Effector CD8-positive, alpha-beta T cell (primary cell): ENCODE results near the gene VPS41.

Experiments used
- DNase-seq: peaks from one replicate; lab custom pipeline; 2025; lab: John Stamatoyannopoulos, UW

VPS41 gene

GRCh38 chr7:38727184-38727940 is 181.6 kb downstream of the VPS41 start:
- DNase-seq: no peak

GRCh38 chr7:38723327-38723726 is 185.7 kb downstream of the VPS41 start:
- no peak for DNase-seq

GRCh38 chr7:38716397-38716796 is 192.6 kb downstream of the VPS41 start:
- no peak for DNase-seq

DNA sequence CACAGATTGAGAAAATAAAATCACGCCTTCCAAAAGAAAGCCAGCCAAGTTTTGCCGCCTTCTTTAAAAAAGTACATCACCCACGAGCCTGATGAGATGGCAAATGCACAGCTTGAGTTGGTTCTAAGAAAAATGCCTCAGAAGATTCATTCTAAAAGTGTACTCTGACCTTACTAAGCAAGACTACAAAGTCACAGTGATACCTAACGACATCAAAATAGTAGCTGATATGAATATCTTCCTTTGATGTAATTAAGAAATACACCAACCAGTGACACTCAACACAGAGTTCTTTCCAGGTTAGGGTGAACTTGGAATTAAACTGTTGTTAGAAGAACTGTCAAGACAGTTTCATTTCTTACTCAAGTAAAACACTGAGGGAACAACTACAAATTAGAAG is 199.9 kb downstream of the VPS41 start:
- no peak for DNase-seq

- DNase-seq: no peak
Measured at GRCh38 chr7:38704751-38705150, 204.2 kb downstream of the VPS41 start.

DNA sequence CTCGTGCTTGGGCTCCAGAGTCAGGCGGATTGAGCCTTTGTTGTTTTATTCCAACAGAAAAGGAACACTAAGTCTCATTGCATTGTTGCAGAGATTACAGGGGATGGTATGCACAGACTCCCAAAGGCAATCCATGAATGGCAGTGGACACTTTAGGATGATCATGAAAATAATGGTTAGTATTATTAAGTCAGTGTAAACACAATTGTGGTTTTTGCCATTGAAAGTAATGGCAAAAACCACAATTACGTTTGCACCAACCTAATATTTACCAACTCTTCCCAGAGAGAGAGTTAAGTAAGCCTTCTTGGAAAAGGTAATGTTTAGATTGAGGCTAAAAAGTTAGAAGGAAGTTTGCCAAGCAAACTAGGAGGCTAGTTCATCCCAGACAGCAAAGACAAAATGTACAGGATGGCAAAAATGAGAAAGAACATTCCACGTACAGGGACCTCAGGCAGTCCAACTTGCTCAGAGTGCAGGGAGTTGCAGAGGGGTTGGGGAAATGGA is 204.9 kb downstream of the VPS41 start:
- no peak for DNase-seq

GRCh38 chr7:38703093-38703492 is 205.9 kb downstream of the VPS41 start:
- no peak for DNase-seq

GRCh38 chr7:38702002-38702535 is 206.9 kb downstream of the VPS41 start:
- no peak for DNase-seq

DNA sequence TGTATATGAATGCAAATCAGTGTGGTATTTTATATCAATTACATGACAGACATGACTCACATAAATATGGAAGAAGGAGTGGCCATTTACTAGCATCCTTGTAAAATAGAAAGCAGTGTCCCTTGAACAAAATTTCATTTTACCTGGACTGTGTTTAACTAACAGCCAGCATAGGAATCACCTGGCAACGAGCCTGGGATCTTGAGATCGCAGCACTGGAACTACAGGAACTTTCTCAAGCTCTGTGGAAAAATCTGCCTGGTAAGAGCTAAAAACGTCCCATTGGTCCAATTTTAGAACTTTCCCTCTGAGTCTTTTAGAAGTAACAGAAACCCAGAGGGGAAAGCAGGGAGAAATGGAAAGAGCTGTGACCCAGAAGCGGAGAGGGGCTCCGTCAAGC is 208.9 kb downstream of the VPS41 start:
- no peak for DNase-seq

DNA sequence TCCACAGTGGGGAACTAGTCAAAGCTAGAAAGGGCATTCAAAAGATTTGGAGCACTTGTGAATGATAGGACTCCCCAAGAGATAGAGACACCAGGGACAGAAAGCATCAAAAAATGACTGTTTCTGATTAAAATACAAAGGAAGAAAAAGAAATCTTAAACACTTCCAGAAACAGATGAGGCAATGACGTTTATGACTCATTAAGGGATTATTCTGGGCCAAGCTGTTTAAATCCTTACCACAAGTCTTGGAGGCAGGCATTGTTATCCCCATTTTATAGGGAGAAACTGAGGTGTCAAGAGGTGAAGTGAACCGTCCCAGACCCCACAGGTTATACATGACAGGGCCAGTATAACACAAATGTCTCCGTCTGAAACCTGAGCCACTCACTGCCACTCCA is 209.5 kb downstream of the VPS41 start:
- DNase-seq: no peak

DNA sequence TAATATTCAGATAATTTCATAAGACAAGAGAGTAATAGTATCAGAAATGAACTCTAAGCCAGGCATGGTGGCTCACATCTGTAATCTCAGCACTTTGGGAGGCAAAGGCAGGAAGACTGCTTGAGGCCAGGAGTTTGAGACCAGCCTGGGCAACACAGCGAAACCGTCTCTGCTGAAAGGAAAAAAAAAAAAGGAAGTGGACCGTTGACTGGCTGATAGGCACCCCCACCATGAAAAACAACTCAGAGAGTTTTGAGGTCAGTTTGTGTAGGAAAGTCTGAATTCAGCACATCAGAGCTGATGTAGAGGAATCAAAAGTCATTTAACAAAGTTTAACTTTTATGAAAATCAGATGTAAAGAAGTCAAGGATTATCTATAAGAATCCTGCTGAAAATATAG is 214.7 kb downstream of the VPS41 start:
- DNase-seq: no peak

DNA sequence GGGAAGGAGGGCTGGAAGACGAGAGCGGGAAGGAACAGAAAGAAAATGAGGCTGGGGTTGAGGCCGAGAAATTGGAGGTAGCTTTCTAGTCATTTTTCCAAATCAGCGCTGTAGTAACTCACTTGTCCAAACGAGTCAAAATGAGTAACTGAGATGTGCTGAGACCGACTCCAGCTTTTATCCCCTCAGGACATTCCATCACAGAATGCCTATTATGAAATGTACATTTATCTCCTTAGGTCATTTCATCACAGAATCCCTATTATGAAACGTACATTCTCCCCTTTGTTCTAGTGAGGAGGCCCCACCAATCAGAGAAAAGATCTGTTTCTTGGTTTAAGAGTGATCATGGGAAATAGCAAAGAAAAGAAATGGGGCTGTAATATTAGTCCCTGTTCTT is 222.1 kb downstream of the VPS41 start:
- DNase-seq: no peak

DNA sequence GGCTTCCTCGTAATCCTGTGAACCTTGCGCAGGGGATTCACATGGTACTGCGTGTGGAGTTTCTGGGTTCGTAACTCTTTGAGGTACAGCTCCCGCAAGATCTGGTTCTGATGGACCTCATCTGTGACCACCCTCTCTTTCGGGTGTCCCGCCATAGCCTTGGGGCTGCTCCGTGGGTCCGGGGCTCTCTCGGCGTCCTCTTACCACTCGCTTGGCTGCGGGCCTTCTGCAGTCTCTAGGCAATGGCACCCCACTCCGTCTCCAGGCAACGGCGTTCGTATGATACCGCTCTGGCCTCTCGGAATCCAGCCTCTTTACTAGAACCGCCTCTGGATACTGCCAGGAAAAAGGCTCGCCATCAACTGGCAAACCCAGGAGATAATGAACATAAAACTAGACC is 223.1 kb downstream of the VPS41 start:
- no peak for DNase-seq

GRCh38 chr7:38682606-38683005 is 226.4 kb downstream of the VPS41 start:
- DNase-seq: no peak

GRCh38 chr7:38681882-38682281 is 227.1 kb downstream of the VPS41 start:
- DNase-seq: no peak

DNA sequence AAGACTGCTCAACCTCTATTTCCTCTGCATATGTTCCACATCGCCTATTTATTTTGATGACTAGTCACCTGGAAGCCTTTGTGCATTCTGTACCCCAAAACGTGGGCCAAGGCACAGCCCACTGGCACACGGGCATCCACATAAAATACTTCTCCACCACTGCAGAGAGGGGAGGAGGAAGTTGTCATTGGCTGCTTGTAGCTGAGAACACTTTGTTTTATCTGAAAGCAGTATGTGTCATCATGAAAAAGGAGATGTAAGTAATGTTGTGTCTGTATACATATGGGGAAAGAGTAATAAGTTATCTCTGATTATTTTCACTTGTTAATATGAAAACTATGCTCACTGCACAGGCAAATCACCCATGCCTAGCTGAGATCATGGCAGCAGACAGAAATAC is 229.6 kb downstream of the VPS41 start:
- no peak for DNase-seq

DNA sequence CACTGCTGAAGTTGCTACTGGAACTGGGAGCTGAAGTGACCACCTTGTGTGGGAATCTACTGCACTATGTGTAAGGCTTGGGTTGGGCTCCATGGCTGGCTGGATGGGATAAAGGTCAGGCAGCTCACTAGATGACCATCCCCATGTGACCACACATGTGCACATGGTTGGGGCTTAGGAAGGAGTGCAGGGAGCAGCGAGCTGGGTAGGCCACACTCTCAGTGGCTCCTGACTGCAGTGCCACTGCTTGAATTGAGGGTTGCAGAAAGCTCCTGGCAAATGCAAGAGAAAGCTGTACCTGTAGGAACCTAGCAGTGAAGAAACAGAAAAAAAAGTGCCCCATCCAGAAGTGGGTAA is 230.3 kb downstream of the VPS41 start:
- no peak for DNase-seq

DNA sequence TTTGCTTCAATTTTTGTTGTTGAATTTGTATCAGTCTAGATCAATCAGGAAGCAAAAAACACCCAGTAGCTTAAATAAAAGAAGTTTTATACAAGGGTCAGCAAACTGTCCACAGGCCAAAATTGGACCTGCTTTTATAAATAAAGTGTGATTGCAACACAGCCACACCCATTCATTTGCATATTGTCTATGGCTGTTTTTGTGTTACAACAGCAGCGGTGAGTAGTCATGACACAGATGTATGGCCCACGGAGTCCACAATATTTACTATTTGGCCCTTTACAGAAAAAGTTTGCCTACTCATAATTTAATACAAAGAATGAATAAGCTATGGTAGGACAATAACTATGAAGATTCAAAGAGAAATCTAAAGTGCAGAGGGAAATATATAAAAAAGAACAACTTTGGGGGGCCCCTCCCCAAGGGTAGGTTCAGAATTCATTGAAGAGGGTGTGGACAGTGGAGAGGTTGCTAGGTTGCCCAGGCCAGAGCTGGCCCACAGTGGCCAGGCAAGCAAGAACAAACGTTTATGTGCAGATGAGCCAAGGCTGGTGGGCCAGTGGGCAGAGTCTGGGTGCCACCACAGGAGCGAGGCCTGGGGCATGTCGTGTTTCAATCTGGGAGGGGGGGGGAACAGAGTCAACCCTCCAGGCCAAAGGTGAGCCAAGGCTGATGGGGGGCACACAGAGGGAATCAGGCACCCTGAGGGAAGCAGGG is 230.9 kb downstream of the VPS41 start:
- no peak for DNase-seq

DNA sequence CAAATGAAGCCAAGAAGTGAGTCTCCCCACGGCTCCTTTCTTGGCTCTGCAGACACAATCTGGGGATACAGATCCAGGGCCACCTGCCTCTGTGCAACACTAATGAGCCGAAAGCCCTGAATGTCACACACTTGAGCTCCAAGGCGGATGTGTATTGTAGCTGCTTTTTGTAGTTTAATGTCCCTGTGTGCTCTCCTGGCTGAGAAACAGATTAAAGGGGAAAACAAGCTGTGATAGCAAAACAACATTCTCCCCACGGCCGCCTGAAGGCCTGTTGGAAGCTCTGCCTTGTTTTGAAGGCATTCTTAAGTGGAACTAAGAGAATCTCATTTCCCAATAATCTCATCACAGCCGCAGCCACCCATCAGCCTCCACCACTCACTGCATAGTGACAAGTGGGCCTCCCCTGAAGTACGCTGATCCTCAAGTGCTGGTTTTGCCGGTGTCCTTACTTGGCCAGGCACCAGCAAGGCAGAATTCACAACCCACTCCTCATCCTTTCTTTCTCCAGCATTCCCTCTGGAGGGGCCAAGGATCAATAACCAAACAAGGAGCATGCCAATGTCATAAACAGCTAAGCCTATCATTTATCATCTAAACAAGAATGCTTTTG is 233.4 kb downstream of the VPS41 start:
- no peak for DNase-seq

DNA sequence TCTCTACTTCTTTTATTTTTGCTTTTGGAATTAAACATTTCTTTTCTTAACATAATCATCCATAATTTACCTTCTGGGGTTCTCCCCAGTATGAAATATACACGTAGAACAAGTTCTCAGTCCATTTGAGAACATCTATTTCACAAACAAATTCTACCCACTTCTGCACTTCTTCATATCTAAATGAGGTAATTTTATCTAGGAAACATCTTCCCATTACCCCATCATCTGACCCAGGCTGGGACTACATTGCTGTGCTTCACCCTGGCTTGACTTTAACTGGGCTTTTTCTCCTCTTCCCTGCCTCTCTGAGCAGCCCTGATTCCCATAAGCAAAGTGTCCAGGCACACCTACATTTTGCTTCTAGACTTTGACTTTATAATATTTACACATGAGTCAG is 234.5 kb downstream of the VPS41 start:
- DNase-seq: no peak

- DNase-seq: no peak
Measured at GRCh38 chr7:38673795-38674194, 235.2 kb downstream of the VPS41 start.
